ENCODE data around the gene TMEM253.

The TMEM253 gene

DNA sequence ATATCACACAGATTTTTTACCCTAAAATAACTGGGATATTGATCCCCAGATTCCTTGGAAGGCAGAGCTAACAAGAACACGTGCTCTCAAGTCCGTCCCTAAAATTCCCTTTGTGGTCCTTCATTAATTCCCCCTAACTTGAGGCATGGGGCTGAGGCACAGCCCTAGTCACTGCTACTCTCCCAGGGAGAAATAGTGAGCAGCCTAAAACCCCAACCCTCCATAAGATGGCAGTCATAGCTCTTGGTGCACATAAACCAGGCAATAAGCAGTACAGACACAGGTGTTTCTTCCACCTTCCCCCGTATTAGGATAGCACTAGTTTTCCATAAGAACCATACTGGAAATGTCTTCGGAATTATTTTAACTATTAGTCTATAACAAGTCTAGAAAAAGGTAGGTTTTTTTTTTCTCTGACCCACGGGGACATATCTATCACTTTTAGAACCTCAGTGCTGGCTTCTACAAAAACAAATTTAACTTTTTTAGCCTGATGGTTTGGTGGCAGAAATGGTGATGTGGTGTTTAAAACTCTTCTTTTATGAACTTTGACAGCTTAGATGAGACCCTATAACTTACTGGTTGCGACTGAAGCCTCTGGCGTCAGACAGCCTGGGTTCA, 33.9 kb upstream of the TMEM253 start:
- no peak overlapping the region for H3K4me3 ChIP-seq (ENCODE audit: low read length)
- TF ChIP-seq ZNF274 (IDR thresholded peaks at IDR 0.05; ENCODE audit: low read depth, low read length) = no peak

DNA sequence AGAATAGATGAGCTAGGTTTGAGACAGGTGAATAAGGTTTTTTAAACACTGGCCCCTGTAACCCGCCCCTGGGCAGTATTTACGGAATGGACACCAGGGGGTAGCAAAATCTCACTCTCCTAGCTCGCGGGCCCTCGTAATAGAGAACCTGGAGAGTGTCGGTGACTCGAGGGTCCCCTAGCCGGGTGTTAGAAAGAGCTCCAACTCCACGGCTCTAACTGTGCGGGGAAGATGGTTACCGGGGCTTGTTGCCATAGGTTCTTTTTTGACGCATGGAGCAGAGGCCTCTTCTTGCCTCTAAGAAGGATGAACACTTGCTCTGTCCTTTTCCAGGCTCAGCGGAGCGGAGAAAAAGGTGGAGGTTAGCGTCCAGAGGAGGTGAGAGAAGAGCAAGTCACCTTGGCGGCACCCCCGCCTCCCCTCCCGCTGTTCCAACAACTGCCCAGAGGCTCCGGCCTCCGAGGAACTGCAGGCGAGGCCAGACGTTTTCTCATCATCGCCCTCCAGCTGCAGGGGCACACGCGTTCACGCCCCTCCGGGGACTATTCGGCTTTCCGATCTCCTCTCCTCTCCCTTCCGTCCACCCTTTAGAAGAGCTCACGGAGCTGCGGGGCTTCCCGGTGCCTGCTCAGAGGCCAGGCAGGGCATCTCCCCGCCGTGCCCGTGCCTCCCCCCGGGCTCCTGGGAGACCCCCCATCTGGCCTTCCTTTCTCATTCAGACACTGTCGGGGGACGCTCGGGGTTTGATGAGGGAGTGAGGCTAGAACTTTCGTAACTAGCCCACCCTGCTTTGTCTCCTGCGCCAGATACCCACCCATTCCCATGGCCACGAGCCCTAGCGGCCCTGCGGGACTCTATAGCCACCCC, 32.1 kb upstream of the TMEM253 start:
- no peak overlapping the region for H3K4me3 ChIP-seq (ENCODE audit: low read length)

DNA sequence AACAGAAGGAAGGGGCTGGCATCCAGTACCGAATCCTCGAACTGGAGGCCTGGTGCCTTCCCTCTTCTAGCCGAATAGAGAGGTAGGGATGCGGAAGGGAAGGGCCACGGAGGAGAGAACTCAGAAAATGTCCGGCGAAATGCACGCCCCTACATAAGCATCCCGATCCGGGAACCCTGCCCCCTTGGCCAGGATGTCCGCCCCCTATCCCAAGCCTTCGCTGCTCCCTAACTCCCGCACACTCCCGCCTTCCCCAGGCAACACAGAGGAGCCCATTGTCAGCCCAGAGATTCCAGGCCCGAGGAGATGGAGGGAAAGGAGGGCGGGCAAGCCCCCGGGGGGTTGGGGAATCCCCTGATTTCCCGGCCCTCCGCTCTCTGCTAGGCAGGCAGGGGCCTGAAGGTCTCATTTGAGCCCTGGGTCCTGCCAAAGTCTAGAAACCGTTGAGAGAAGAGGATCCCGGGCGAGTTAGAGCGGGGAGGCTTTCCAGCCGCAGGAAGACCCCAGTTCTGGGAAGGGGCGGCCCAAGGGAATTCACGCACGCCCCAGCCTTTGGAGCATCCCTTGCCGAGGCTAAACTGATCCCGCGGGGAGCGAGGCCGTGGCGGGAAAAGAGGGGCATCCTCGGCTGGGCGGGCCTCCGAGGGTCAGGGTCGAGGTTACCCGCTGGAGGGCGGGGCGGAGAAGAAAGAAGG, 31.3 kb upstream of the TMEM253 start:
- H3K4me3 ChIP-seq (ENCODE audit: low read length) = peak overlapping the region; percentile 20; the same call in 1 of the 2 replicates
- no peak for TF ChIP-seq ZNF274 (IDR thresholded peaks at IDR 0.05; ENCODE audit: low read depth, low read length)

More for the DNA sequence above, 32.1 kb upstream of the TMEM253 start:
- TF ChIP-seq ZNF274 (IDR thresholded peaks at IDR 0.05; ENCODE audit: low read depth, low read length) = no peak

DNA sequence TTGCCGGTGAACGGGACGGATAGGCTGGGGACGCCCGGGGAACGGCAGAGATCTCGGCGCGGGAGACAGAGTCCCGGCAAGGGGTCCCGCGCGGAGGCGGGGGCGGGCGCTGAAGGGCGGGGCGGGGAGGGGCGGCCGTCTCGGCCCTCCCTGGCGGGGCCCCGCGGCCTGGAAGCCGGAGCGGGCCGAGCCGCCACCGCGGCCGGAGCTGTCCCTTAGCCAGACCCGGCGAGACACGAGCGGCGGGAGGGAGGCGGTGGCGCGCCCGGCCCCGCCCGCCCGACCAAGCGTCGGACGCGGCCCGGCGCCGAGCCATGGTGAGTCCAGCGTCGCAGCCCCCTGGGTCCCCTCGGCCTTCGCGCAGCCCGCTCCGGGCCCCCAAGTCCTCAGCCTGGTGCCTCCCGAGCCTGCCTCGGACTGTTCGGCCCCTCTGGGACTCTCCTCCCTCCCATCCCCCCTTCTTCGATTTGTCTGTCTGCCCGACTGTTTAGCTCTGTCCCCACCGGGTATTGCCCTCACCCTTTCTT, 30.7 kb upstream of the TMEM253 start, which contains the start of gene ARHGEF40:
TSS of gene ARHGEF40 (plus strand) at position 222 of the 527 bp plus-strand sequence. CDS start at position 315, 93 bp downstream.
- TF ChIP-seq ZNF274 (IDR thresholded peaks at IDR 0.05; ENCODE audit: low read depth, low read length) = no peak
- H3K4me3 ChIP-seq (ENCODE audit: low read length) = peak within 1 kb of the TSS; percentile 56; the same call in 1 of the 2 replicates

DNA sequence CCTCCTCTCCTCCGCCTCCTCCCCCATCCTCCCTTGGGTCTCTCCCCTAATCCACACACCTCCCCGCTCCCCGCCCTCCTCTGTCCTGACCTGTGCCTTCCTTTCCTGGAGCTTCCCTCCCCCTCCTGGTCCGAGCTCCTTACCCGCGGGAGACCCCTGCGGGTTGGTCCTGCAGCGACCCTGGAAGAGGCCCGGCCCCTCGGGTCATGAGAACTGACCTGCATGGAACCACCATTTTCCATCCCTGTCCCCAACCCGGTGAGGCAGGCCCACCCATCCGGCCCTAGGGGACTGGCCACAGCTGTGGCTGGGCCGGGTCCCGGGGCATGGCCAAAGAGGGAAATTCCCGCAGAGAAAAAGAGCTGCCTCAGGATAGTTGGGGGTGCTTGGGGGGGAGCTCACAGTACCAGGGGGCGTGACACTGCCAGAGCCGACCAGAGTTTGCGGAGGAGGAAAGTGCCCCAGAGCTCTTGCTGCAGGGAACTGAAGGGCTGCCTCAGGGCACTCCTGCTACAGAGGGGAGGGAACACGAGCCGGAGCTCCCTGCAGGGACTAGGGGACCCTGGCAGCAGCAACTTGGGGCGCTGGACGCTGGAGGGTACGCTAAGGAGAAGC, 30.1 kb upstream of the TMEM253 start:
- peak overlapping the region; percentile 56; the same call in 1 of the 2 replicates for H3K4me3 ChIP-seq (ENCODE audit: low read length)
- no peak for TF ChIP-seq ZNF274 (IDR thresholded peaks at IDR 0.05; ENCODE audit: low read depth, low read length)

DNA sequence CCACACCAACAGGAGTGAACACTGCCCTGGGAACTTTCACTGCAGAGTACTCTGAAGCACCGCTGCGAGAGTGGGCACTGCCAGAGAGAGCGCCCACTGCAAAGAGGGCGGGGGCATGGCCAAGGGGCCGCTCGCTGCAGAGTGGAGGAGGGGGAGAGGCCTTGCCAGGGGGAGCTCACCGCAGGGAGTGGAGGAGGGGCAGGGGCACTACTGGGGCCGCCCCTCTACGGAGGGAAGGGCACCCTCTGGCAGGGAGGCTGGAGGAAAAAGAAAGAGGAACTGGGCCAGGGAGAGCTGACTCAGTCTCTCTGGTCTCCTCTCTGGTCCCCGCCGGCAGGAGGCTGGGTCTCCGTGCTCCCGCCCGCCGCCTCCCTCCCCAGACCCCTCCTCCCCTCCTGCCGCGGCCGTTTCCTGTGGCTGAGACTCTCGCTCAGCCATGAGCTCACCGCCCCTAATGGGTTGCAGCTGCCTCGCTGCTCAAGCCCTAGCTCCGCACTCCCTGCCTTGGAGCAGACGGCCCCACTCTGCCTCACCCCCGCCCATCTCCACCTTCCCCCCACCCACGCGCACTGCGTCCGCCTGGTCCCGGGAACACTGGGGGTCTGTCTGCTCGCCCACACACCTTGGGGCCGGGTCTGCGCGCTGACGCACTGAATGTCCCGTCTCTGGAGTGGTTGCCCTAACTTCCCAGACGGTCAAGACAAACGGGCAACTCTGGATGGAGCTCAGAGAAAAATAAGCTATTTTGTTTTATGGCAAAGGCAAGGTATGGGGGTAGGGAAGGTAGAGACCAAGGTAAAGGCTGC, 29.4 kb upstream of the TMEM253 start:
- H3K4me3 ChIP-seq (ENCODE audit: low read length) = peak overlapping the region; percentile 56; the same call in 1 of the 2 replicates
- TF ChIP-seq ZNF274 (IDR thresholded peaks at IDR 0.05; ENCODE audit: low read depth, low read length) = no peak

DNA sequence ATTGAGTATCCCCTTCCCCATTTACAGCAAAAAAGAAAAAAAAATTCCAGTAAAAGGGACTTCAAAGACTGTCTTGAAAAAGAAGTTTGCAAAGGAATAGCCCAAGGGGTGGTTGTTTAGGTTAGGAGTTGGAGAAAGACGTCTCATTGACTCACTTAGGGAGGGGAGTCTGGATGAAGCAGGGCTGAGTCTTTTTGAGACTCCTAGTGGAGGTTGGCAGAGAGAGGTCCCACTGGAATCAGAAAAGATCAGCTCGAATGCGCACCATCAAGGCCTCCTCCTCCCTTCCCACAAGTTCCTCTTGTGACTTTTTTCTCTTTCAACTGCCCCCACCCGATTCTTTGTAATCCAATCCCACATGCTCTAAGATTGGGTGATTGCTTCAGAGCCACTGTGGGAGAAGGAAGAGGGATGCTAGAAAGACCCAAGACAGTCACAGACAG, 28.8 kb upstream of the TMEM253 start:
- no peak for TF ChIP-seq ZNF274 (IDR thresholded peaks at IDR 0.05; ENCODE audit: low read depth, low read length)
- H3K4me3 ChIP-seq (ENCODE audit: low read length) = peak overlapping the region; percentile 51; the same call in 1 of the 2 replicates

DNA sequence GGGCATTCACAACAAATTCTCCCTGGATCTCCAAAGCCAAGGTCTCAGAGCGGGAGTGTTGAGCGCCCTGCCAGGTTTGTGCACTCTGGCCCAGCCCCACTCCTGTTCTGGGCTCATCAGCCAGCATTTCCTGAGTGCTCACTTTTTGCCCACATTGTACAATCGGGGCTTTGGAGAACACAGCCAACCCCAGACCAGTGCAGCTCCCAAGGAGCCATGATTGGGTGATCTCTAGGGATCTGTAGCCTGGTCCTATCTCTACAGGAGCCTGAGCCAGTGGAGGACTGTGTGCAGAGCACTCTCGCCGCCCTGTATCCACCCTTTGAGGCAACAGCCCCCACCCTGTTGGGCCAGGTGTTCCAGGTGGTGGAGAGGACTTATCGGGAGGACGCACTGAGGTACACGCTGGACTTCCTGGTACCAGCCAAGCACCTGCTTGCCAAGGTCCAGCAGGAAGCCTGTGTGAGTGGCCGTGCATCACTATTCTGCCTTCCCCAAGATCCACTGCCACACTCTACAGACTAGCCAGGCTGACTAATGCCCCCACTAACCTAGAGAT, 28.0 kb upstream of the TMEM253 start:
- no peak overlapping the region for H3K4me3 ChIP-seq (ENCODE audit: low read length)
- no peak for TF ChIP-seq ZNF274 (IDR thresholded peaks at IDR 0.05; ENCODE audit: low read depth, low read length)

DNA sequence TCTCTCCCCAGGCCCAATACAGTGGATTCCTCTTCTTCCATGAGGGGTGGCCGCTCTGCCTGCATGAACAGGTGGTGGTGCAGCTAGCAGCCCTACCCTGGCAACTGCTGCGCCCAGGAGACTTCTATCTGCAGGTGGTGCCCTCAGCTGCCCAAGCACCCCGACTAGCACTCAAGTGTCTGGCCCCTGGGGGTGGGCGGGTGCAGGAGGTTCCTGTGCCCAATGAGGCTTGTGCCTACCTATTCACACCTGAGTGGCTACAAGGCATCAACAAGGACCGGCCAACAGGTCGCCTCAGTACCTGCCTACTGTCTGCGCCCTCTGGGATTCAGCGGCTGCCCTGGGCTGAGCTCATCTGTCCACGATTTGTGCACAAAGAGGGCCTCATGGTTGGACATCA, 26.9 kb upstream of the TMEM253 start:
- no peak for TF ChIP-seq ZNF274 (IDR thresholded peaks at IDR 0.05; ENCODE audit: low read depth, low read length)
- no peak overlapping the region for H3K4me3 ChIP-seq (ENCODE audit: low read length)

DNA sequence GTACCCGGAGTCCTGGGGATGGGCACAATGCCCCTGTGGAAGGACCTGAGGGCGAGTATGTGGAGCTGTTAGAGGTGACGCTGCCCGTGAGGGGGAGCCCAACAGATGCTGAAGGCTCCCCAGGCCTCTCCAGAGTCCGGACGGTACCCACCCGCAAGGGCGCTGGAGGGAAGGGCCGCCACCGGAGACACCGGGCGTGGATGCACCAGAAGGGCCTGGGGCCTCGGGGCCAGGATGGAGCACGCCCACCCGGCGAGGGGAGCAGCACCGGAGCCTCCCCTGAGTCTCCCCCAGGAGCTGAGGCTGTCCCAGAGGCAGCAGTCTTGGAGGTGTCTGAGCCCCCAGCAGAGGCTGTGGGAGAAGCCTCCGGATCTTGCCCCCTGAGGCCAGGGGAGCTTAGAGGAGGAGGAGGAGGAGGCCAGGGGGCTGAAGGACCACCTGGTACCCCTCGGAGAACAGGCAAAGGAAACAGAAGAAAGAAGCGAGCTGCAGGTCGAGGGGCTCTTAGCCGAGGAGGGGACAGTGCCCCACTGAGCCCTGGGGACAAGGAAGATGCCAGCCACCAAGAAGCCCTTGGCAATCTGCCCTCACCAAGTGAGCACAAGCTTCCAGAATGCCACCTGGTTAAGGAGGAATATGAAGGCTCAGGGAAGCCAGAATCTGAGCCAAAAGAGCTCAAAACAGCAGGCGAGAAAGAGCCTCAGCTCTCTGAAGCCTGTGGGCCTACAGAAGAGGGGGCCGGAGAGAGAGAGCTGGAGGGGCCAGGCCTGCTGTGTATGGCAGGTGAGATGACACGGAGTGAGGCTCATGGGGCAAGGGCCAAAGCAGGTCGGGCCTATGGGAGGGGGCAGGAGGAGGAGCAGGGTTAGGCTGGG, 26.2 kb upstream of the TMEM253 start:
- no peak for TF ChIP-seq ZNF274 (IDR thresholded peaks at IDR 0.05; ENCODE audit: low read depth, low read length)

DNA sequence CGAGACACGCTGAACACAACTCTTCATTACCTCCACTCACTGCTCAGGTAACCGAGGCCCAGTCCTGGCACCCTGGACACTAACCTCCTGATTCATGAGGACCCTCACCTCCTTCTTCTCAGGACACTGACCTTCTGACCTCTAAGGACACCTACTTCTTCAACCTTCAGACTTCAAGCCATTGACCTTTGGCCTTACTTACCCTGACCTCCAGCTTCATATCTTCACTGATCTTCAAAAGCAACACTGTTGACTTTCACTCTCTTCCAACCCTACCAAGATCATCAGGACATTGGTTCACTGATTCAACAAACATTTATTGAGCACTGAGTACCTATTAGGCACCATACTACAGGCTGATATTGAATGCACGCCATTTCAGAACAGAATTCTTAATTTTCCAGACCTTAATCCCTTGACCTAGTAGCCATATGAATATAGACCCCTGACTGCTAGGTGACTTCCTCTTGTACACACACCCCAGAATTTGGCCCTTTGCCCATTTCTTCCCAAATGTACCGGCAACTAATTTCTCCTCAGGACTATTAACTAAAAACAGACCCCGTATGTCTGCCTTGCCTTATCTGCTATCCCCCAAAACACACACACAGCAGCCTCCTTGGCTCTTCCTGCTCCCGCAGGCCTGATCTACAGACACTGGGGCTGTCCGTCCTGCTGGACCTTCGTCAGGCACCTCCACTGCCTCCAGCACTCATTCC, 25.0 kb upstream of the TMEM253 start:
- no peak for TF ChIP-seq ZNF274 (IDR thresholded peaks at IDR 0.05; ENCODE audit: low read depth, low read length)
- H3K4me3 ChIP-seq (ENCODE audit: low read length) = no peak overlapping the region

More for the DNA sequence above, 26.2 kb upstream of the TMEM253 start:
- no peak overlapping the region for H3K4me3 ChIP-seq (ENCODE audit: low read length)
